Measurements from ENCODE around the gene SCN7A. TPM values are rescaled to one million over a fixed set of nuclear protein-coding genes. Genes with fewer than 3 reads are reported as not detected.
"Not testable (repeated sequence)": the region's sequence is repeated elsewhere in the genome, so short reads cannot be mapped to it uniquely, and the experiment has no call there.

Gene SCN7A
- total RNA-seq, 1 donor from 2014 or later = 97.1 TPM

DNA sequence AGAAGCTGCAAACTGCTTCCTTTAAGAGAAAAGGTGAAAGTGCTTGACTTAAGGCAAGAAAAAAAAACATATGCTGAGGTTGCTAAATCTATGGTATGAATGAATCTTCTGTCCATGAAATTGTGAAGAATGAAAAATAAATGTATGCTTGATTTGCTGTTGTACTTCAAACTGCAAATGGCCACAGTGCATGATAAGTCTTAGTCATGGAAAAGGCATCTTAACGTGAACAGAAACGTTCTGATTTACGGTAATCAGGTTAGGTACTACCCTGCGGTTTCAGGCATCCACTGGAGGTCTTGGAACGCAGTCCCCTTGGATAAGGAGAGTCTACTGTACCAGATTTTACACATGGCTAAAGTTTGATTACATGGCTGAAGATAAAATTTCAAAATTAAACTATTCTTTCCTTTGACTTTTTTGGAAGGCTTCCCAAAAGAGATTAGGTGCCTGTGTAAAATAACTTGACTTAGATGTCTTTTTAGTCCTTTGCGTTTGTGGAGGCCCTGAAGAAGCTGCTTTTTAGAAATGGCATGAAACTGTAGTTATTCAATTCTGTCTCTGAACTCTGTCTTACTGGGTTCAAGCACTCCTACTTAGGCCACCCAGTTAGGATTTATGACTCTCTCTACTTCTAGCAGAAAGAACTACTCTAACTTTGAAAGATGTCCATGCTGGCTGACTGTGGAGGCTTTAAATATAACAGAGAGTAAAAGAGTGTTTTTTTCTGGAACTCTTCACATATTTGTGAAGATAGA is 82.4 kb downstream of the SCN7A start:
- H3K4me3 ChIP-seq = no peak overlapping the region
- H3K36me3 ChIP-seq = peaks cover 6% of the 10 kb centered on the region
- intact Hi-C loops (cut with DNase I) = no loop called here
- no peaks in the 10 kb centered on the region for H3K4me1 ChIP-seq
- DNase-seq = no peak
- H3K9me3 ChIP-seq = no peaks in the 10 kb centered on the region
- TF ChIP-seq, protein P1, sequence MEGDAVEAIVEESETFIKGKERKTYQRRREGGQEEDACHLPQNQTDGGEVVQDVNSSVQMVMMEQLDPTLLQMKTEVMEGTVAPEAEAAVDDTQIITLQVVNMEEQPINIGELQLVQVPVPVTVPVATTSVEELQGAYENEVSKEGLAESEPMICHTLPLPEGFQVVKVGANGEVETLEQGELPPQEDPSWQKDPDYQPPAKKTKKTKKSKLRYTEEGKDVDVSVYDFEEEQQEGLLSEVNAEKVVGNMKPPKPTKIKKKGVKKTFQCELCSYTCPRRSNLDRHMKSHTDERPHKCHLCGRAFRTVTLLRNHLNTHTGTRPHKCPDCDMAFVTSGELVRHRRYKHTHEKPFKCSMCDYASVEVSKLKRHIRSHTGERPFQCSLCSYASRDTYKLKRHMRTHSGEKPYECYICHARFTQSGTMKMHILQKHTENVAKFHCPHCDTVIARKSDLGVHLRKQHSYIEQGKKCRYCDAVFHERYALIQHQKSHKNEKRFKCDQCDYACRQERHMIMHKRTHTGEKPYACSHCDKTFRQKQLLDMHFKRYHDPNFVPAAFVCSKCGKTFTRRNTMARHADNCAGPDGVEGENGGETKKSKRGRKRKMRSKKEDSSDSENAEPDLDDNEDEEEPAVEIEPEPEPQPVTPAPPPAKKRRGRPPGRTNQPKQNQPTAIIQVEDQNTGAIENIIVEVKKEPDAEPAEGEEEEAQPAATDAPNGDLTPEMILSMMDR (IDR thresholded peaks at IDR 0.05) = no peak
- no peaks in the 10 kb centered on the region for H3K27me3 ChIP-seq
- H3K27ac ChIP-seq = no peak overlapping the region
- no peak for ATAC-seq

DNA sequence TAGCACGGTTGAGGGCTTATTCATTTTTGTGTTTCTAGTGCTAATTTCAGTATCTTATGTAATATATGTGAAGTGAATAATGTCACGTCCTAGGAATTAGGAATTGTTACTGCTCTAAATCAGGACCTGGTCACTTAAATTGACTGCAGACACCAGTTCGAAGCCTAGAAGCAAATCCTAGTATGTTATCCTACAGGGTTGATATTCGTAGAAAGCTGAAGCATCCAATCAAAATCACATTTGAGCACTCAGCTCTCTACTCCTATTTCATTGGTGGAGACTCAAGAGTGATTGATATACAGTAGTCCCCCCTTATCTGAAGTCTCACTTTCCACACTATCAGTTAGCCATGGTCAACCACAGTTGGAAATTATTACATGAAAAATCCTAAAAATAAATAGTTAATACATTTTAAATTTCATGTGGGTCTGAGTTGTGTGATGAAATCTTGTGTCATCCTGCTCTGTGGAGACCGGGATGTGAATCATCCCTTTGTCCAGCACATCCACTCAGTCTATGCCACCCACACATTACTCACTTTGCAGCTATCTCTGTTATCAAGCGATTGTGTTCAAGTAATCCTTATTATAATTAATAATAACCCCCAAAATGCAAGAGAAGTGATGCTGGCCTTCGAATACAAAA is 83.1 kb downstream of the SCN7A start:
- ATAC-seq (no peak), DNase-seq (no peak)
- TF ChIP-seq, protein P1 (IDR thresholded peaks at IDR 0.05) = no peak
- Histone ChIP-seq H3K9me3 (no peaks in the 10 kb centered on the region), H3K4me3 (no peak overlapping the region), H3K4me1 (no peaks in the 10 kb centered on the region), H3K27ac (no peak overlapping the region), H3K27me3 (no peaks in the 10 kb centered on the region), H3K36me3 (peaks cover 6% of the 10 kb centered on the region)
- intact Hi-C loops (cut with DNase I) = no loop called here

DNA sequence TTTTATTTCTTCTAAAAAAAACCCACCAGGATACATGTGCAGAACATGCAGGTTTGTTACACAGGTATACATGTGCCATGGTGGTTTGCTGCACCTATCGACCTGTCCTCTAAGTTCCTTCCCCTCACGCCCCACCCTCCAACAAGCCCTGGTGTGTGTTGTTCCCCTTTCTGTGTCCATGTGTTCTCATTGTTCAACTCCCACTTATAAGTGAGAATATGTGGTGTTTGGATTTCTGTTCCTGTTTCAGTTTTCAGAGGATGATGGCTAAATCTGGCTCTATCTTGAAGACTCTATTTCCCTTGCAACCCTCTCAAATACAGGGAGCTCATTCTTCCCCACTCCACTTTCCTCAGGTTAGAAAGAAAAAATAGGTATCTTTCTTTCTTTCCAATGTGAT is 86.3 kb downstream of the SCN7A start:
- H3K27ac ChIP-seq; H3K36me3 ChIP-seq; DNase-seq; intact Hi-C loops (cut with DNase I); H3K4me1 ChIP-seq; H3K27me3 ChIP-seq; H3K4me3 ChIP-seq; ATAC-seq; H3K9me3 ChIP-seq: not testable (repeated sequence)

DNA sequence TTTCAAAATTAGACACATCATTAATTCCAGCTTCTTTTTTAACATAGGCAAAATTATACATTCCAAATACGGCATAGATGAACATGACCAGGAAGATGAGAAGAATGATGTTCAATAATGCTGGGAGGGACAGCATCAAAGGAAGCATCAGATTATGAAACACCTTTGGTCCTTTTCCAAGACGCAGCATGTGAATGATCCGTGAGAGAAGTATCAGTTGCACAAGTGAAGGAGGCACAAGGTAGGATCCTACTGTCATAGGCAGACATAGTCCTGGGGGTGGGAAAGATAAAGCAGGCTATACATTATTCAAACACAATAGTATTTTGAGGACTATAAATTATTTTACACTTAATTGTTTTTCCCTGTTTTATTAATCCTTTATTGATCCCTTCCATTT is 87.7 kb downstream of the SCN7A start:
- H3K4me3 ChIP-seq = no peak overlapping the region
- peaks cover 6% of the 10 kb centered on the region for H3K36me3 ChIP-seq
- ATAC-seq (no peak), DNase-seq (no peak)
- H3K4me1 ChIP-seq = no peaks in the 10 kb centered on the region
- no peak overlapping the region for H3K27ac ChIP-seq
- no peaks in the 10 kb centered on the region for H3K27me3 ChIP-seq
- TF ChIP-seq, protein P1 (IDR thresholded peaks at IDR 0.05) = no peak
- intact Hi-C loops (cut with DNase I) = no loop called here
- H3K9me3 ChIP-seq = no peaks in the 10 kb centered on the region

DNA sequence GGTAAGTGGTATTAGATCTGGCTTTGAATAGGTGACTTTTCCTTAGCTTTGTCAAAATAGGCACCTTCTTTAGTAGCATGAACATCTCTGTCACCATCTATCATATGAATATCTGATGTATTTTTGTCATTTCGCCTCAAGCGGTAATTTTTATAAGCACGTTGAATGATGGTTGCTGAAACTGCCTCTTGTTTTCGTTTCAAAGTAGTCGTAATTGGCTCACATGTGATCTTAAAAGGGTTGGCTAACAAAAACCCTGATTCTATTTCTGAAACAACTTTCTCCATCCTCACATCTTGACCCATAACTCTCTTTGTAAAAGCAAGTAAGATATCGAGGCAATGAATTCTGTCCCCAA is 88.5 kb downstream of the SCN7A start:
- TF ChIP-seq, protein P1 (IDR thresholded peaks at IDR 0.05) = no peak
- no peak overlapping the region for H3K27ac ChIP-seq
- peaks cover 3% of the 10 kb centered on the region for H3K36me3 ChIP-seq
- no peaks in the 10 kb centered on the region for H3K4me1 ChIP-seq
- no peaks in the 10 kb centered on the region for H3K9me3 ChIP-seq
- intact Hi-C loops (cut with DNase I) = no loop called here
- no peaks in the 10 kb centered on the region for H3K27me3 ChIP-seq
- no peak for DNase-seq
- no peak for ATAC-seq
- H3K4me3 ChIP-seq = no peak overlapping the region

DNA sequence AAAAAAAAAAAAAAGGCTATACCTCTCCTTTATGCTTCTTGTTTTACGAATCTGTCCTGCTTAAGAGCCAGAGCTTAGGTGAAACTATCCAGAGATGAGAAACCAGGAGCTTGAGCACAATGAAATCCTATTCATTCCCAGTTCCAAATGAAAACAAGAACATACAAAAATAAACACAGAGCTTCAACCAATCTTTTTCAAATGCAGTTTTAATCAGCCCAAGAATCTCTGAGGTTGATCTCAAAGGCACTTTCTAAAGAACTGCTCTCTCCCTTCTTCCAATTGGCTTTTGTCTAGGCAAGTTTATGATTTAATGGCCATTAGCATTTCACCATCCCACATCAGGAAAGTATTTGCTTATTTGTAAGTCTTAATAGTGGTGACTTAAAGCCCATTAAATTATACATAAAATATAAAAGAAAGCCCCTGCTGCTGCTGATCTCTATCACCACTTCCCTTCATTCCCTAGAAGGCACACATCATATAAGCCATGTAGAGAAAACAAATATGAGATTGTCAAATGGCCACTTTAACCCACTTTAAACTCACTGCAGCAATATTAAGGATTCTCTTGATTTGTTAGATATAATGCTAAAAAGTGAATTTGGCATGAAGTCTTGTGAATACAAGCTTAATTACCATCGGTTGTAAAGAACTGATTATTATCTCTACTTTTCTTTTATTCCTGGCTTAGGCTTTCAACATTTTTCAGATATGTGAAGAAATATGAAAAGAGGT is 89.0 kb downstream of the SCN7A start:
- Histone ChIP-seq H3K4me1 (no peaks in the 10 kb centered on the region), H3K36me3 (no peaks in the 10 kb centered on the region), H3K27ac (no peak overlapping the region), H3K9me3 (no peaks in the 10 kb centered on the region), H3K4me3 (no peak overlapping the region), H3K27me3 (no peaks in the 10 kb centered on the region)
- intact Hi-C loops (cut with DNase I) = no loop called here
- DNase-seq = no peak
- TF ChIP-seq, protein P1 (IDR thresholded peaks at IDR 0.05) = no peak
- ATAC-seq = no peak

Measured in upper lobe of right lung (tissue), 1 donor.